GM12891 (cell line): ENCODE results near the gene NPAS4.

ENCODE experiments used
- PAX5 ChIP-seq: IDR thresholded peaks from 2 replicates; pipeline ENCODE4 v1.6.1; 2011; ENCODE audit warnings: low read length, moderate library complexity, mild to moderate bottlenecking; ENCODE audit not compliant: insufficient read depth, severe bottlenecking
- POLR2A ChIP-seq: IDR thresholded peaks from 2 replicates; pipeline ENCODE4 v1.6.1; 2011; ENCODE audit warnings: low read depth, low read length, control low read depth
- POLR2AphosphoS5 ChIP-seq: IDR thresholded peaks from 2 replicates; pipeline ENCODE4 v1.6.1; 2011; ENCODE audit warnings: low read depth, low read length, control low read depth
- SPI1 ChIP-seq: IDR thresholded peaks from 2 replicates; pipeline ENCODE4 v1.6.1; 2011; ENCODE audit warnings: low read depth, low read length, control low read depth
- TAF1 ChIP-seq: IDR thresholded peaks from 2 replicates; pipeline ENCODE4 v1.6.1; 2011; ENCODE audit warnings: low read depth, low read length, control low read depth

DNA sequence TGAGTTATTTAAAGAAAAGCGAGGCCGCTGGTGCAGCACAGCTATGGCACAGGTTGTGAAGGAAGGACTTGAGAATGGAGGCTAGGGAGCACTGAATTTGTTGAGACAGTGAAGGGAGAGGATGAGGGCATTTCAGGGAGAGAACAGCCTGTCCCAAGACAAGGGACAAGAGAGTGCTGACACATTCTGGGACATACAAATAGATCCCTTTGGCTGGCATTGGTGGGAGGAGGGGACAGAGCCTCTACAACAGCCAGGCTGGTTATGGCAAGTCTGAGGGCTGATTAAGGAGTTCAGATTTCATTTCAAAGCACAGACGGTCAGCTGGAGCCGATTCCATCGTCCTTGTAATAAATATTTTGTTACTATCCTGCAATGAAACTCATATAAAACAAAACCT lies 47.6 kb upstream of the NPAS4 start:
- TF ChIP-seq POLR2A, result no peak
- TF ChIP-seq POLR2AphosphoS5, result no peak
- TF ChIP-seq TAF1, result no peak
- TF ChIP-seq SPI1, result no peak
- TF ChIP-seq PAX5, result no peak
